Stimulated activated naive CD4-positive, alpha-beta T cell treated with Interleukin-2 at 50 U/mL for 16 hours (primary cell): ENCODE data around the gene COL25A1.
"Not testable (repeated sequence)": the region's sequence is repeated elsewhere in the genome, so short reads cannot be mapped to it uniquely, and the experiment has no call there.

ENCODE experiments used
- DNase-seq: peaks from one replicate; lab custom pipeline; 2025; lab: John Stamatoyannopoulos, UW

Gene COL25A1

DNA sequence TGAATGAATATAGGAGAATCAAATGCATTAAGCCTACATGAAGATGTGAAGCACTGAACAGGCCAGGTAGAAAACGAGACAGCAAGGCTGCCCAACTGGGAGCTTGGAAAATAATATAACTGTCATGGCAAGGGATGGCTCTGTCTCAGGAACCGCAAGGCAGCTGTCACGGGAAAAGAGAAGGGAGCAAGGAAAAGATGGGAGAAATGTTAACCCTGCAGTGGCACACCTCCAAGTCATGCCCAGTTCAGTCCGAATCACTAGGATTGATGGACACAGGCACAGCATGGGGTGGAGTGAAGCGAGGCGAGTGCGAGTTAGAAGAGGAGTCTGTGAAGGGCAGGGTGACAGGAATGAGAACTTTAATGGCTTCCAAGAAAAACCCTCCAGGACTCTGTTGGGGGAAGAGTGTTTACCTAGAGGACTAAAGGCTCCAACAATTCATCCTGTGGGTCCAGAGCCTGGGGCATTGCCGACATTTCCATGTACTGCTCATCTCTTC is 395.5 kb downstream of the COL25A1 start:
- DNase-seq = no peak

DNA sequence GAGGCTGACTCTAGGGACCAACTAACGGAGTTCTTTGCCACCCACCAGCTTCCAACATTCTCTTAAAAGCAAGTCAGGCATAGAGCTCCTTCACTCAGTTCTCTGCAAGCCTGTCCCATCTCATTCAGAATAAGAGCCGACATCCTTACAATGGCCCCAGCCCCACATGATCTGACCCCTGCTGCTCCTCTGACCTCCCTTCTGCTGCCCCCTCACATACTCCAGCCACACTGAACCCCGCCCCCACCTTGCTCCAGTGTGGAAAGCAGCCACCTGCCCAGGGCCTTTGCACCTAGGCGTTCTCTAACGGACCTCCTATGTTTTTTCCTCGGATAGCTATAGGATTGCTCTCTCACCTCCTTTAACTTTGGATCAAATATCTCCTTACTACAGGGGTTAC is 396.5 kb downstream of the COL25A1 start:
- DNase-seq = no peak

GRCh38 chr4:108903464-108904221 is 398.8 kb downstream of the COL25A1 start:
- DNase-seq = no peak

GRCh38 chr4:108902769-108903168 is 399.7 kb downstream of the COL25A1 start:
- no peak for DNase-seq

- DNase-seq = no peak
These were observed 401.2 kb downstream of the COL25A1 start for GRCh38 chr4:108901291-108901690.

- no peak for DNase-seq
These were observed 402.4 kb downstream of the COL25A1 start for GRCh38 chr4:108900018-108900580.

DNA sequence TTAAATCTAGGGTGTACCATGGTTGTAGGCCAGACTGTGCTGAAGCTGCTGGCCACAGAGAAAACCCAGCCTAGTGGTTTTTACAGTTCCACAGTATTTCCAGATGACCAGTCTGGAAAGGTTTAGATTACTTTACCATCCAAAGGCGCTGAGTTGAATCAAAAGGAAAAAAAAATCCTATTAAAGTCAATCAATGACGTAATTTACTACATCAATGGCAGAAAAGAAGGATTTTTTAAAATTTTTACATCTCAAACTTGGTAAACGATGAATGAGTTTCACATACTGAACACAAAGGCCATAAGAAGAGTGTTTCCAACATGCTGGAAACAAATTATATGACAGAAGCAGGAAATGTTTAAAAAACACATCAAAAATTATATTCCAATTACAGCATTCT is 409.0 kb downstream of the COL25A1 start:
- no peak for DNase-seq

GRCh38 chr4:108891896-108892590 is 410.4 kb downstream of the COL25A1 start:
- DNase-seq = no peak

DNA sequence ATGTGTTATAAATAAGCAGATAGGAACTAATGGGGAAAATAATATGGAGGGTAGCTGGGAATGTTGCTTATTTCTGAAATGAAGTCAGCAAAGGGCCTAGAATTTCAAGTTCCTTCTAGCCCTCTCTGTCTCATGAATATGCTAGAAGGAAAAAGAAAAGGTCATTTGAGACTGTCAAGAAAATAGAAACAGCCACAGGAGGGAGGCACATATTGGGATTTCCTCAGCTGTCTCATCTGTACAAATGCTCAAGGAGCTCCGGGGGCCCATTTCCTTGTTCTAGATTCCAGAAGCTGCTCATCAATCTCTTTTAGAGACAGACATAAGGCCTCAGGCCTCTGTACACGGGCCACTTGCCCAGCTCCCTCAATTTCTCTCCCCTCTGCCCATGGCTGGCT is 412.0 kb downstream of the COL25A1 start:
- no peak for DNase-seq

DNA sequence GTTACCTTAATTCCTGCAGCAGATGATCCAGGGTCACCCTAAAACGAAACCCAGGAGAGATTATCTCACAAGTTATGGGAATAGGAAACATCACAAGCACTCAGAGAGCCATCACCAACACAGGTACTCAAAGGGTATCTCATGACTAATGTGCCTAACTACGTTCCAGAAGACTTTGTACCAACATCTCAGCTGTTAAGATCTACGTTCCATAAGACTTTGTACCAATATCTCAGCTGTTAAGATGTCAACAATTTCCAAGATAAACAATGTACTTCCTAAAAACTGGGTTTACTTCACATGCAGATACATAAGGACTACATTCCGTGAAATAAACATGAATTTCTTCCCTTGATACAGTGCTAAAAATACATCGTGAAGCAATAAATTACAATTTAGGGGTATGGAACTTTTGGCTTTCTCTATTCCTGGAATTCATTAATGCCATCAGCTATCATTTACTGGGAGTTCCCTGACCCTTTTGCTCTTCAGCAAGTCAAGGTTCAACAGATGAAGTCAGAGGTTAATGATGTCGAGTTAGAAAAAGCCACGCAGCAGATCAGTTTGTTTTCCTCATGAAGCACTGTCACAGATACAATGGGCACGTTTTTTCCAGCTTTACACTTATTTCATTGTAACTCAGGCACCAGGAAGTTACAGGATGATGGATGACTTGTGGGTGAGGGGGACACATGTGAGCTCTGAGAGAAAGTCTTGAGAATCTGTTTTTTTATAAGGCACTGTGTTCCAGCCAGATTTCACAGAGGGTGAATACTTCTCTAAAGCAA is 412.6 kb downstream of the COL25A1 start:
- no peak for DNase-seq

GRCh38 chr4:108888769-108889168 is 413.7 kb downstream of the COL25A1 start:
- DNase-seq = no peak

- DNase-seq = no peak
These were observed 415.4 kb downstream of the COL25A1 start for GRCh38 chr4:108887034-108887433.

DNA sequence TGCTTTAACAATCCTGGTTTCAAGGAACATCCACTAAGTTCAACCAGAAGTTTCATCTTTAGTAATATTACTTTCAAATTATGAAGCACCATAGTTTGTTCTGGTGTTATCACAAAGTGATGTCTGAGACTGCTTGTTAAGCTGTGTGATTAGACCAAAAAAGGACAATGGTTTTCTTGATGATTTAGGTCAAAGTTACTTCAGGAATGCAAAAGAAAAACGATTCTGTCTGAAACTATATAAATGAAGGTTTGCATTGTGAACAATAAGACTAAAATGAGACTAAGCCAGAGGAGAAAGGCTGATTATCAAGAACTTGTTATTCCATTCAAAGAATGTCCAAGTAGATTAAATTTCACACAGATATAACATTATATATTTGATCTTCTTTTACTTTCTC is 417.2 kb downstream of the COL25A1 start:
- DNase-seq = no peak

DNA sequence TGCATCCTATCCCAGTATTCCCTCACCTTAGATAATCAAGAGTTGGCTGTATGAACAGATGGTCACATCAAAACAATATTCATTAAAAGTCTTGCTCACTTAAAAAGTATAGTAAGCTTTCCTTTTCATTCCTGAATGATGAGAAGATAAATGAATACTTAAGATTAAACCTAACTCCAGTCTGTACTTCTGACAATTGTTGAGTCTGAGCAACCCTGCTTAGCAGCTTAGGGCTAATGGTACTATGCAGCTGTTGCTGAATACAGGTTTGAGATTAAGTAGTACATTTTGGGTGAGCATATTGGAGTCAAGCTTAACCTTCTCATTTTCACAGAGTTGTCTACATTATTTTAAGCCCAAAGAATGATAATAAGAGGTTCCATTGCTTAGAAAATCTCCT is 417.9 kb downstream of the COL25A1 start:
- DNase-seq = no peak

GRCh38 chr4:108881986-108882385 is 420.5 kb downstream of the COL25A1 start:
- DNase-seq = no peak

DNA sequence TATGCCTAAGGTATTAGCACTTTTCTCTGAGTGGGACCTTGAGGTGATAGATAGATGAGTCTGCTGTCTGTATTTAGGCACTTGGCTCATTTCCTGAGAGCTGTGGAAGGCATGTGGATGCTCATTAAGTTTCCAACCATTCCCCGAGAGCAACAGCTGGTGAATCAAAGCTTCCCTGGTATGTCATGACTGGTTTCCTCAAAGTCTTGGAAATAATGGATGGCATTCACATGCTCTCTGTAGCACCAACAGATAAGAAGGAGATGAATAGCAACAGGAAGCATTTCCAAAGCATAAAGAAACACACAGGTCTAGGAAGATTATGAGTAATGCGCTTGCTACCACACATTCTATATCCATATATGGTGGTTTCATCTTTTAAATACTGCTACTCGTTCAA is 421.3 kb downstream of the COL25A1 start:
- no peak for DNase-seq

DNA sequence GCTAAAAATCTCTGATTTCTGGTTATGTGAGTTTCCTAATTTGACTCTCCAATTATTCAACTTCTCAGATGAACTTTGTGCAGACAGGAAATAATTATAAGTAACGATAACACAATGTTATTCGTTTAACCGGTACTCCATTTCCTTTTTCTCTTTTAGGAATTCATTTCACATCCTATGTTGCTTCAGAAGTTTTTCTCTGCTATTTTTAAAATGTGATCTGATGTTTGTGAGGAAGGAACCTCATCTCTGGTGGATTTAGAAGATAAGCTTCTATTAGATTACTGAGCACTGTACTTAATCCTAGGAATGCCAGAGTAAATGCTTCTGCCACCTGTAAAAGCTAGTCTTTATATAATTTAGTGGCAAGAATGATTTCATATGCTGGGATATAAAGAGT is 423.7 kb downstream of the COL25A1 start:
- no peak for DNase-seq

- DNase-seq = no peak
These were observed 424.6 kb downstream of the COL25A1 start for GRCh38 chr4:108877821-108878220.

DNA sequence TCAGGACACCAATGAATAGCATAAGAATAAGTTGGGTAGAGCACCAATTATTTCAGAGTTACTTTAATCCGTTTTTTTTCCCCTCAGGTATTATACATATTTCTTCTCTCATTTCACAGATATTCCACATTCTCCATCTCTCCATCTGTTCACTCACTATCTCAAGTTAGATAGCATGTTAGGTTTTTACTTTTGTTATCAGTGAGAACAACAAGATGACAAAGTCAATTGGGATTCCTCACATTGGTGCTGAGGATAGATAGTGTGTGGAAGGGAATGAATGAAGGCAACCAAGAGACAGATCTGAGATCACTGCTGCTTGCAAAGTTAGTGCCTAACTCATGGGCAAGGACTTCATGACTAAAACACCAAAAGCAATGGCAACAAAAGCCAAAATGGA is 427.7 kb downstream of the COL25A1 start:
- DNase-seq = no peak

DNA sequence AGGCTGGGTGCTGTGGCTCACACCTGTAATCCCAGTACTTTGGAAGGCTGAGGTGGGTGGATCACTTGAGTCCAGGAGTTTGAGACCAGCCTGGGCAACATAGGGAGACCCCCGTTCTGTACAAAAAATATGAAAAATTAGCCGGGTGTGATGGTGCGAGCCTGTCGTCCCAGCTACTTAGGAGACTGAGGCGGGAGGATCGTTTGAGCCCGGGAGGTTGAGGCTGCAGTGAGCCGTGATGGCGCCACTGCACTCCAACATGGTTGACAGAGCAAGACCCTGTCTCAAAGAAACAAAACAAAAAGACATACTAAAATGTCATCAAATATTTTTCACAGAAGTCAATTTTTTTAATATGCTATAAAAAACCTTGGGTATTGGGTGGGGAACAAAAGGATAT is 432.5 kb downstream of the COL25A1 start:
- not testable (repeated sequence) for DNase-seq

- no peak for DNase-seq
These were observed 433.7 kb downstream of the COL25A1 start for GRCh38 chr4:108868606-108869227.

GRCh38 chr4:108867476-108867875 is 435.0 kb downstream of the COL25A1 start:
- no peak for DNase-seq
